ENCODE results near the gene NACAD.

DNA sequence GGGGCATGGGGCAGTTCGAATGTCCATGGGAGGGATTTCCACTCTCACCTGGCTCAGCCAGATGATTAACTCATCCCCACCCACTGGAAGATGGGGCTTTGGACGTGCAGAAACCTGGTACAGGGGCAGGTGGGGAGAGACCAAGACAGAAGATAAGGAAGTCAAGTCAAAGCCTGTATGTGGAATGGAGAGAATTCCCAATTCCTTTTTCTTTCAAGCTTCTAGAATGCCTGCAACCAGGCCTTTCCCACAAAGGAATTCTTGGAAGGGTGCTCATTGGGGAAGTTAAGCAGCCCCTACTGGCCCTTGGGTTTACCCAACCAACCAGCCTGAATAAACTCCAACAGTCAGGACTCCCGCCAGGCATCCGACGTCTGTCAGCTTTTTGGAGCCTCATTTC, 49.7 kb downstream of the NACAD start:
- TF ChIP-seq, protein P1, sequence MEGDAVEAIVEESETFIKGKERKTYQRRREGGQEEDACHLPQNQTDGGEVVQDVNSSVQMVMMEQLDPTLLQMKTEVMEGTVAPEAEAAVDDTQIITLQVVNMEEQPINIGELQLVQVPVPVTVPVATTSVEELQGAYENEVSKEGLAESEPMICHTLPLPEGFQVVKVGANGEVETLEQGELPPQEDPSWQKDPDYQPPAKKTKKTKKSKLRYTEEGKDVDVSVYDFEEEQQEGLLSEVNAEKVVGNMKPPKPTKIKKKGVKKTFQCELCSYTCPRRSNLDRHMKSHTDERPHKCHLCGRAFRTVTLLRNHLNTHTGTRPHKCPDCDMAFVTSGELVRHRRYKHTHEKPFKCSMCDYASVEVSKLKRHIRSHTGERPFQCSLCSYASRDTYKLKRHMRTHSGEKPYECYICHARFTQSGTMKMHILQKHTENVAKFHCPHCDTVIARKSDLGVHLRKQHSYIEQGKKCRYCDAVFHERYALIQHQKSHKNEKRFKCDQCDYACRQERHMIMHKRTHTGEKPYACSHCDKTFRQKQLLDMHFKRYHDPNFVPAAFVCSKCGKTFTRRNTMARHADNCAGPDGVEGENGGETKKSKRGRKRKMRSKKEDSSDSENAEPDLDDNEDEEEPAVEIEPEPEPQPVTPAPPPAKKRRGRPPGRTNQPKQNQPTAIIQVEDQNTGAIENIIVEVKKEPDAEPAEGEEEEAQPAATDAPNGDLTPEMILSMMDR (IDR thresholded peaks at IDR 0.05), result no peak
- TF ChIP-seq EP300 (IDR thresholded peaks at IDR 0.05), result no peak
- TF ChIP-seq POLR2AphosphoS5 (IDR thresholded peaks at IDR 0.05), result no peak
- TF ChIP-seq POLR2A (IDR thresholded peaks at IDR 0.05), result no peak
